GM19351 (cell line): ENCODE data around the gene CHAF1B.

Experiments
- ATAC-seq: cut with Tn5 transposase; IDR thresholded peaks from one replicate; pipeline ENCODE4 v1.9.1; 2021; ENCODE audit warnings: mild to moderate bottlenecking, moderate library complexity; ENCODE audit not compliant: unreplicated experiment

CHAF1B gene

GRCh38 chr21:36424592-36424991, 39.4 kb downstream of the CHAF1B start:
- ATAC-seq = no peak

- ATAC-seq = no peak
Observed at GRCh38 chr21:36425286-36425685, 40.1 kb downstream of the CHAF1B start.

- ATAC-seq = no peak
Observed at GRCh38 chr21:36427502-36427901, 42.3 kb downstream of the CHAF1B start.

GRCh38 chr21:36428761-36429432, 43.7 kb downstream of the CHAF1B start:
- no peak for ATAC-seq

- peak; percentile 94 for ATAC-seq
Observed at GRCh38 chr21:36429947-36430546, 44.9 kb downstream of the CHAF1B start.

GRCh38 chr21:36430841-36431240, 45.6 kb downstream of the CHAF1B start:
- no peak for ATAC-seq

- no peak for ATAC-seq
Observed at GRCh38 chr21:36431252-36431651, 46.1 kb downstream of the CHAF1B start.

- no peak for ATAC-seq
Observed at GRCh38 chr21:36433059-36433709, 48.0 kb downstream of the CHAF1B start.

- ATAC-seq = no peak
Observed at GRCh38 chr21:36434144-36434543, 49.0 kb downstream of the CHAF1B start.

GRCh38 chr21:36436829-36437744, 51.9 kb downstream of the CHAF1B start:
- ATAC-seq = no peak

GRCh38 chr21:36437745-36438128, 52.5 kb downstream of the CHAF1B start:
- no peak for ATAC-seq

GRCh38 chr21:36441715-36442114, 56.5 kb downstream of the CHAF1B start:
- no peak for ATAC-seq

GRCh38 chr21:36446301-36446700, 61.1 kb downstream of the CHAF1B start:
- ATAC-seq = no peak

- ATAC-seq = no peak
Observed at GRCh38 chr21:36450511-36450910, 65.3 kb downstream of the CHAF1B start.

GRCh38 chr21:36451506-36451905, 66.3 kb downstream of the CHAF1B start:
- ATAC-seq = no peak

- no peak for ATAC-seq
Observed at GRCh38 chr21:36452281-36452825, 67.2 kb downstream of the CHAF1B start.

- no peak for ATAC-seq
Observed at GRCh38 chr21:36454093-36454531, 68.9 kb downstream of the CHAF1B start.

GRCh38 chr21:36454706-36455105, 69.5 kb downstream of the CHAF1B start:
- no peak for ATAC-seq

- no peak for ATAC-seq
Observed at GRCh38 chr21:36456729-36457414, 71.7 kb downstream of the CHAF1B start.

- no peak for ATAC-seq
Observed at GRCh38 chr21:36459098-36459497, 73.9 kb downstream of the CHAF1B start.
